Astrocyte (in vitro differentiated cells and primary cell): ENCODE data around the gene CD180.

Experiments
- CTCF ChIP-seq: IDR thresholded peaks from 2 replicates; pipeline ENCODE4 v1.5.1; 2011; ENCODE audit warnings: low read depth, mild to moderate bottlenecking, inconsistent platforms, low read length, moderate library complexity; ENCODE audit not compliant: insufficient read depth
- EZH2 ChIP-seq: IDR thresholded peaks from 2 replicates; pipeline ENCODE4 v1.6.1; 2012; ENCODE audit warnings: mild to moderate bottlenecking, low read length, inconsistent platforms; ENCODE audit not compliant: insufficient read depth

- TF ChIP-seq CTCF, result no peak
- TF ChIP-seq EZH2, result no peak
Measured at GRCh38 chr5:67149057-67149950, 47.3 kb downstream of the CD180 start.
